Esophagus muscularis mucosa (tissue), 4 donors: ENCODE measurements around the gene NPHP4. TPM values are rescaled to one million over a fixed set of nuclear protein-coding genes. Genes with fewer than 3 reads are reported as not detected.

ENCODE experiments used
- DNase-seq: peaks from one replicate; pipeline ENCODE4 v3.0.0-alpha.2; 2017; ENCODE audit errors: extremely low spot score
- H3K27ac ChIP-seq, 4 donors: fragments of 200-600 bp; sonication (generic); replicated peaks in 1 of 4; 1 replicate in 3 of 4; 2 replicates in 1 of 4; pipeline ENCODE4 v1.5.1; 2016 to 2019; ENCODE audit warnings: mild to moderate bottlenecking in 1 of 4
- H3K27me3 ChIP-seq, 4 donors: fragments of 200-600 bp; sonication (generic); one replicate each; pipeline versions ENCODE4 v1.5.1 to v1.6.0; 2016 to 2019
- H3K36me3 ChIP-seq, 4 donors: fragments of 200-600 bp; sonication (generic); one replicate each; pipeline ENCODE4 v1.5.1; 2016 to 2019
- H3K4me1 ChIP-seq, 4 donors: fragments of 200-600 bp; sonication (generic); one replicate each; pipeline ENCODE4 v1.5.1; 2016 to 2019
- H3K4me3 ChIP-seq, 4 donors: fragments of 200-600 bp; sonication (generic); 1 replicate in 2 of 4; 2 replicates in 2 of 4; pipeline ENCODE4 v1.5.1; 2016 to 2019; ENCODE audit warnings: mild to moderate bottlenecking in 4 of 4, moderate library complexity in 1 of 4
- H3K9me3 ChIP-seq, 4 donors: fragments of 200-600 bp; sonication (generic); 1 replicate in 3 of 4; 2 replicates in 1 of 4; pipeline ENCODE4 v1.5.1; 2016 to 2019
- EP300 ChIP-seq: sonication (generic); formaldehyde crosslinking; IDR thresholded peaks from one replicate; pipeline ENCODE4 v1.6.1; 2017; ENCODE audit warnings: antibody characterized with exemption
- POLR2A ChIP-seq: fragments of 450-650 bp; IDR thresholded peaks from one replicate; pipeline ENCODE4 v1.6.1; 2017; ENCODE audit warnings: antibody characterized with exemption, moderate library complexity, mild to moderate bottlenecking, low read depth
- POLR2AphosphoS5 ChIP-seq, 2 donors: sonication (generic); formaldehyde crosslinking; IDR thresholded peaks; one replicate each; pipeline ENCODE4 v1.6.1; 2017; ENCODE audit warnings: antibody characterized with exemption in 2 of 2
- WGBS: methylation state at CpG from one replicate; pipeline ENCODE4 v1.1.5; 2018; 5-methylcytosine and 5-hydroxymethylcytosine counted together
- intact Hi-C: fragments of 100-400 bp; cut with DNase I; formaldehyde crosslinking; loops from one replicate; pipeline ENCODE4 v1.15.1; 2023
- total RNA-seq, 4 donors: library from RNA; depleted of rRNA; stranded (reverse); fragments of >200 nt; gene quantifications; one replicate each; pipeline versions ENCODE4 v1.1.0 to v1.2.1, GENCODE V29; 2016
- TF ChIP-seq, protein P1 (sequence below), 3 experiments: fragments of 200-600 bp in 2 of 3; fragments of 450-650 bp in 1 of 3; sonication (generic) in 2 of 3; IDR thresholded peaks; one replicate each; pipeline ENCODE4 v1.5.1; 2017 to 2019; ENCODE audit warnings: antibody characterized with exemption in 3 of 3, mild to moderate bottlenecking in 2 of 3, moderate library complexity in 1 of 3

Gene NPHP4
- total RNA-seq, 4 donors from 2014 or later, result 6.5 to 9.1 (median 8.0) TPM

DNA sequence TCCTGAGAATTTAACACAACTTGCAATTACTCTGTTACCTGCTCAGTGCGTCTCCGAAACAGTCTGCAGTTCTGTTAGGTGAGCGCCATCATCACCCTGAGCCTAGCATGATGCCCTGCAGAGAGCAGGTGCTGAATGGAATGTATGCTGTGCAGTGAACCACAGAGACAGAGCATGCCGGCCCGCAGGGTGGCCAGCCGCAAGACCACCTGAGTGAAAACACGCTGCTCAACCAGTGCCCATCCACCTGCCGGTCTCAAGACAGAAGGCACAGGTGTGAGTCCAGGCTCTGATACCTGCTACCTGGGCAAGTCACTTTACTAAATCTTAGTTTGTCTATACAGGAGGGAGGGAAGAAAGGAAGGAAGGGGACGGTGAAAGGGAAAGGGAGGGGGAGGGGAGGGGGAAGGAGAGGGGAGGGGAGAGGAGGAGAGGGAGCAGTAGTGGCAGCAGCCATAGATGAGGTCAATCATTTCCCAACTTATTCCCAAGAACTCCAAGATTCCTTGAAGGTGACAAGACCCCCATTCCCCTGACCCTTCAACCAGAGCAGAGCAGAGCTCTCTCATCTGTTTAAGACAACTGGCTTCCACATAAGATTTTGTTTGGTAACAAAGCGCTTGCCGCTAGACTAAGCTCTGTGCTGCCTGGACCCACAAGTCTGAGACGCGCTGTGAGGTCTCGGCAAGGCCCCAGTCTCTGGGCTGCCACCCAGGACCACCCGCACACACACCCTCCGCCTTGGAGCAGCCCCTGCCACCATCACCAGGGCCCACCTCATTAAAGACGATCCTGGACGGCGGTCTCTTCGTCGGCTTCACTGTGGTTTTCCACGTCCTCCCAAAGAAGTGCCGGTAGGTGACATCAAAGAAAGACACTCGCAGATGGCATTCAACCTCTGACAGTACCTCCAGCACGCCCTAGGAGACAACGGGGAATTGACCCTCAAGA, 14.5 kb downstream of the NPHP4 start:
- Histone ChIP-seq H3K27me3 (no peaks in the 10 kb centered on the region), H3K9me3 (no peaks in the 10 kb centered on the region), H3K4me3 (no peak overlapping the region), H3K36me3 (peaks cover 0 to 36% (median 22%) of the 10 kb centered on the region in 4 donors), H3K4me1 (peaks cover 0 to 4% (median 0%) of the 10 kb centered on the region in 4 donors), H3K27ac (no peak overlapping the region)
- TF ChIP-seq POLR2AphosphoS5 (IDR thresholded peaks at IDR 0.05), result no peak
- TF ChIP-seq EP300, result no peak
- TF ChIP-seq, protein P1, sequence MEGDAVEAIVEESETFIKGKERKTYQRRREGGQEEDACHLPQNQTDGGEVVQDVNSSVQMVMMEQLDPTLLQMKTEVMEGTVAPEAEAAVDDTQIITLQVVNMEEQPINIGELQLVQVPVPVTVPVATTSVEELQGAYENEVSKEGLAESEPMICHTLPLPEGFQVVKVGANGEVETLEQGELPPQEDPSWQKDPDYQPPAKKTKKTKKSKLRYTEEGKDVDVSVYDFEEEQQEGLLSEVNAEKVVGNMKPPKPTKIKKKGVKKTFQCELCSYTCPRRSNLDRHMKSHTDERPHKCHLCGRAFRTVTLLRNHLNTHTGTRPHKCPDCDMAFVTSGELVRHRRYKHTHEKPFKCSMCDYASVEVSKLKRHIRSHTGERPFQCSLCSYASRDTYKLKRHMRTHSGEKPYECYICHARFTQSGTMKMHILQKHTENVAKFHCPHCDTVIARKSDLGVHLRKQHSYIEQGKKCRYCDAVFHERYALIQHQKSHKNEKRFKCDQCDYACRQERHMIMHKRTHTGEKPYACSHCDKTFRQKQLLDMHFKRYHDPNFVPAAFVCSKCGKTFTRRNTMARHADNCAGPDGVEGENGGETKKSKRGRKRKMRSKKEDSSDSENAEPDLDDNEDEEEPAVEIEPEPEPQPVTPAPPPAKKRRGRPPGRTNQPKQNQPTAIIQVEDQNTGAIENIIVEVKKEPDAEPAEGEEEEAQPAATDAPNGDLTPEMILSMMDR (IDR thresholded peaks at IDR 0.05), result no peak
- TF ChIP-seq POLR2A, result no peak
- intact Hi-C loops, result no loop called here
- WGBS, result 88% methylated on average over 23 of the region's 26 CpGs
- DNase-seq, result no peak

DNA sequence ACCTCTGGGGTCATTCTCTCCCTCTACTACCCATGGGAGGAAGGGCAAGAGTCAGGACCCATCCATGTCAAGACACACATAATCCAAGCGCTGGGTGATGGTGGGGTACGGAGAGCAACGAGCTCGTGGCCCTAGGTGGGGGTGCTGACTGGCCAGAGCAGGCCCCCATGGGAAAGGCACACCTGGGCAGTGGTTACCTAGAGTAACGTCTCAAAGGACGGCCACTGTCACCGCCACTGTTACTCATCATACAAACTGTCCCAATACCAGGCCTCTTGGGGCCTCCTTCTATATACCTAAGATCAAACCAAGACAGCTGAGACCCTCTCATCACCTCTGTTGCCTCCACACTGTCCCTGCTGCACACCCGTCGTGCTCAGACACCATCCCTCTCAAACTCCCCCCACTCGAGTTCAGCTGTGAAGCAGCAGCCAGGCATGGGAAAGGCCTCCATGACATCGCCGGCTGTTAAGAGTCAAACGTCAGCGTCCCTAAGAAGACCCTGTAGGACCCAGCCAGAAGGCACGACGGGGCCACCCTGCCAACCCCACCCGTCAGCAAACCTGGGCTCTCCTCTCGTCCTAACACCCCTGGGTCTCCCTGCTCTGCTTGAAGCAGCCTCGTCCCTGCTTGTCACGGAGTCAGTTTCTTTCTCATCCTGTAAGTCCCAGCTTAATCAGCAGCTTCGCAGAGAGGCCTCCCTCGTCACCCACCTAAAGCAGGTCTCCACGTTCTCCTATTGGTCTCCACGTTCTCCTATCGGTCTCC, 15.3 kb downstream of the NPHP4 start:
- H3K4me3 ChIP-seq, result no peak overlapping the region
- H3K27me3 ChIP-seq, result no peaks in the 10 kb centered on the region
- H3K9me3 ChIP-seq, result no peaks in the 10 kb centered on the region
- WGBS, result 90% methylated on average over 25 of the region's 25 CpGs
- H3K27ac ChIP-seq, result no peak overlapping the region
- H3K36me3 ChIP-seq, result peaks cover 0 to 41% (median 24%) of the 10 kb centered on the region in 4 donors
- intact Hi-C loops, result no loop called here
- no peak for DNase-seq
- TF ChIP-seq, protein P1 (IDR thresholded peaks at IDR 0.05), result no peak
- TF ChIP-seq POLR2AphosphoS5 (IDR thresholded peaks at IDR 0.05) (no peak), POLR2A (no peak), EP300 (no peak)
- H3K4me1 ChIP-seq, result peaks cover 0 to 4% (median 0%) of the 10 kb centered on the region in 4 donors

DNA sequence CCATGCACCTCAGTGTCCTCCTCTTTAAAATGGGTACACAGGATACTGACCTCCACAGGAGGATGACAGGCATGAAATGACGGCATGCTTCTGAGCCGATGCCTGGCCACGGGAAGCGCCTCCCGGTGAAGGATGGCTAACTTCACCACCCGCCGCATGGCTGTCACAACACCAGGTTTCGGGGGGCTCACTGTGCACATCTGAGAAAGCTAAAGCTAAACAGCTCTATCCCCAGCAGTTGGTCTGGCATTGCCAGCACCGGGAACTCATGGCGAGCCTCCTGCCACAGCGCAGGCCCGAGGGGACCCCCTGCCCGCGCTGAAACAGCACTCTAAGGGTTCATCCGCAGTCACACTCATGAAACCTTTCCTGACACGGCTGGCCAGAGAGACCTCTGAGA, 16.0 kb downstream of the NPHP4 start:
- H3K36me3 ChIP-seq, result peaks cover 0 to 43% (median 25%) of the 10 kb centered on the region in 4 donors
- no peaks in the 10 kb centered on the region for H3K9me3 ChIP-seq
- intact Hi-C loops, result no loop called here
- no peak overlapping the region for H3K27ac ChIP-seq
- no peak for DNase-seq
- WGBS, result 90% methylated on average over 8 of the region's 16 CpGs
- H3K4me3 ChIP-seq, result no peak overlapping the region
- H3K4me1 ChIP-seq, result peaks cover 0 to 4% (median 0%) of the 10 kb centered on the region in 4 donors
- H3K27me3 ChIP-seq, result no peaks in the 10 kb centered on the region
- TF ChIP-seq, protein P1 (IDR thresholded peaks at IDR 0.05), result no peak
- no peak for TF ChIP-seq POLR2A
- no peak for TF ChIP-seq EP300
- no peak for TF ChIP-seq POLR2AphosphoS5 (IDR thresholded peaks at IDR 0.05)

DNA sequence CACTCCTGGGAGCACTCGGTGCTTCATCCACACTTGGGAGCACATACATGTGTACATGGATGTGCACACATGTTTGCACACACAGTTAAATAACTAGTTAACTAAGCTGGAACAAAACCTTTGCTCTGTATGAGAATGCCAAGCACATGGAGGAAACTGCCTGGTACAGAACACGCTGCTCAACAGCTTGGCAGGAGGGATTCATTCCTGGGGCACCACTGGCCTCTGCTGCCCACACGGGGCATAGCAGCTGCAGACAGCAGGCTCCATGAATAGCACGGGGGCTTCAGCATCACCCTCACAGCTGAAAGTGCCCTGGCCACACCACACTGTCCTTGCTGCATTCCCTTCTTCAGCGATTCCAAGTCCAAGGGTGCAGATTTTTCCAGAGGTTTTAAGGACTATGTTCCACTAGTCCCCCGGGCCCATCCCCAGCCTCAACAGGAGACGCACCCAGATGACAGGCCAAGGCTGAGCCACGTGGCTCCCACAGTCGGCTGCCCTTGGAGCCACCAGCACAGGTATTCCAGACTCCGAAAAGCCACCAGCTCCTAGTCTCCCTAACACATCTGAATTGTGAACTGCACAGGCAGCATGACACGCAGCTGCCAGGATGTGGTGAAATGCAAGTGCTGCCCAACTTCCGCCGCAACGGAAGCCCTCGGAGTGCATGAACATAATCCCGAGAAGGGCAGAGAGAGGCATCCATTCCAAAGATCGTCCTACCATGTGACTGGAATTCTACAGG, 16.9 kb downstream of the NPHP4 start:
- H3K4me1 ChIP-seq, result no peaks in the 10 kb centered on the region
- no peak overlapping the region for H3K27ac ChIP-seq
- DNase-seq, result no peak
- intact Hi-C loops, result no loop called here
- H3K36me3 ChIP-seq, result peaks cover 0 to 45% (median 25%) of the 10 kb centered on the region in 4 donors
- 88% methylated on average over 8 of the region's 17 CpGs for WGBS
- no peak overlapping the region for H3K4me3 ChIP-seq
- H3K27me3 ChIP-seq, result no peaks in the 10 kb centered on the region
- TF ChIP-seq, protein P1 (IDR thresholded peaks at IDR 0.05), result peak; percentile 38 to 60 (median 40)
- no peak for TF ChIP-seq POLR2A
- no peaks in the 10 kb centered on the region for H3K9me3 ChIP-seq
